PC-9 (cell line): Measurements from ENCODE around the gene PLIN4.

ENCODE experiments used
- CTCF ChIP-seq: fragments of 200-600 bp; sonication (generic); conservative IDR thresholded peaks from 2 replicates; pipeline ENCODE4 v1.6.1; 2017; ENCODE audit warnings: mixed run types, antibody characterized with exemption, mild to moderate bottlenecking, moderate library complexity
- EZH2 ChIP-seq: fragments of 200-600 bp; sonication (generic); IDR thresholded peaks from 2 replicates; pipeline ENCODE4 v1.8.0; 2017; ENCODE audit warnings: antibody characterized with exemption, low read depth

GRCh38 chr19:4453232-4454179 is 64.8 kb downstream of the PLIN4 start:
- no peak for TF ChIP-seq CTCF
- no peak for TF ChIP-seq EZH2
